Natural killer cell (primary cell): Measurements from ENCODE around the gene GMPR. TPM values are rescaled to one million over a fixed set of nuclear protein-coding genes. Genes with fewer than 3 reads are reported as not detected.

ENCODE experiments used
- ATAC-seq, 3 donors: fragments of 150-1000 bp in 2 of 3; fragments of 200-7000 bp in 1 of 3; cut with Tn5 transposase; 1 replicate in 1 of 3; 2 replicates in 2 of 3; pipeline ENCODE4 v1.10.0; 2021; ENCODE audit warnings: mild to moderate bottlenecking in 2 of 3, moderate library complexity in 2 of 3
- DNase-seq, 2 donors: peaks; one replicate each; pipeline versions ENCODE4 v3.0.0 to v3.0.0-alpha.2; 2013 to 2021; ENCODE audit warnings: mixed read lengths in 1 of 2
- H3K27ac ChIP-seq: one replicate; pipeline ENCODE4 v1.5.1; 2013; ENCODE audit warnings: mild to moderate bottlenecking, low read length
- H3K27me3 ChIP-seq: one replicate; pipeline ENCODE4 v1.6.1; 2013; ENCODE audit warnings: low read length; ENCODE audit not compliant: control insufficient read depth, insufficient read depth
- H3K36me3 ChIP-seq: one replicate; pipeline ENCODE4 v1.6.1; 2013; ENCODE audit warnings: low read length; ENCODE audit not compliant: control insufficient read depth, insufficient read depth
- H3K4me1 ChIP-seq: one replicate; pipeline ENCODE4 v1.6.1; 2013; ENCODE audit warnings: low read length; ENCODE audit not compliant: control insufficient read depth, insufficient read depth
- H3K4me3 ChIP-seq: one replicate; pipeline ENCODE4 v1.5.1; 2013; ENCODE audit warnings: low read length
- H3K9me3 ChIP-seq: one replicate; pipeline ENCODE4 v1.6.1; 2013; ENCODE audit warnings: low read length; ENCODE audit not compliant: control insufficient read depth, insufficient read depth
- H3K27ac Mint-ChIP-seq, 2 donors: one replicate each; pipeline ENCODE4 v1.8.0; 2022; ENCODE audit warnings: mild to moderate bottlenecking in 2 of 2, mixed read lengths in 2 of 2, moderate library complexity in 1 of 2
- H3K27me3 Mint-ChIP-seq, 2 donors: one replicate each; pipeline ENCODE4 v1.8.0; 2022; ENCODE audit warnings: low read depth in 2 of 2, mixed read lengths in 2 of 2
- H3K36me3 Mint-ChIP-seq: one replicate; pipeline ENCODE4 v1.8.0; 2022; ENCODE audit warnings: mixed read lengths
- H3K4me1 Mint-ChIP-seq, 2 donors: one replicate each; pipeline ENCODE4 v1.8.0; 2022; ENCODE audit warnings: mixed read lengths in 2 of 2
- H3K4me3 Mint-ChIP-seq: one replicate; pipeline ENCODE4 v1.8.0; 2022; ENCODE audit warnings: mild to moderate bottlenecking, moderate library complexity, mixed read lengths
- H3K9me3 Mint-ChIP-seq, 2 donors: one replicate each; pipeline ENCODE4 v1.8.0; 2022; ENCODE audit warnings: mixed read lengths in 2 of 2
- WGBS: methylation state at CpG from one replicate; pipeline ENCODE4 v1.1.7; 2013; ENCODE audit warnings: missing lambda C conversion rate; ENCODE audit not compliant: insufficient coverage; 5-methylcytosine and 5-hydroxymethylcytosine counted together
- intact Hi-C: fragments of 100-400 bp; cut with micrococcal nuclease; formaldehyde crosslinking; loops from one replicate; pipeline ENCODE4 v1.14.2; 2022
- total RNA-seq, 4 donors: library from RNA; stranded (reverse); fragments of 120-200 nt in 1 of 4; gene quantifications; one replicate each; pipeline versions ENCODE4 v1.2.3 to v1.2.4, GENCODE V29; 2013 to 2022
- TF ChIP-seq, protein P1 (sequence below): fragments of 200-600 bp; IDR thresholded peaks from one replicate; pipeline ENCODE4 v1.8.0; 2022; ENCODE audit warnings: antibody characterized with exemption

The GMPR gene
- total RNA-seq, 3 donors from 2014 or later (not counting 1 experiment from before 2014, with no cell fraction given), result 0.95 to 3.4 (median 3.2) TPM

DNA sequence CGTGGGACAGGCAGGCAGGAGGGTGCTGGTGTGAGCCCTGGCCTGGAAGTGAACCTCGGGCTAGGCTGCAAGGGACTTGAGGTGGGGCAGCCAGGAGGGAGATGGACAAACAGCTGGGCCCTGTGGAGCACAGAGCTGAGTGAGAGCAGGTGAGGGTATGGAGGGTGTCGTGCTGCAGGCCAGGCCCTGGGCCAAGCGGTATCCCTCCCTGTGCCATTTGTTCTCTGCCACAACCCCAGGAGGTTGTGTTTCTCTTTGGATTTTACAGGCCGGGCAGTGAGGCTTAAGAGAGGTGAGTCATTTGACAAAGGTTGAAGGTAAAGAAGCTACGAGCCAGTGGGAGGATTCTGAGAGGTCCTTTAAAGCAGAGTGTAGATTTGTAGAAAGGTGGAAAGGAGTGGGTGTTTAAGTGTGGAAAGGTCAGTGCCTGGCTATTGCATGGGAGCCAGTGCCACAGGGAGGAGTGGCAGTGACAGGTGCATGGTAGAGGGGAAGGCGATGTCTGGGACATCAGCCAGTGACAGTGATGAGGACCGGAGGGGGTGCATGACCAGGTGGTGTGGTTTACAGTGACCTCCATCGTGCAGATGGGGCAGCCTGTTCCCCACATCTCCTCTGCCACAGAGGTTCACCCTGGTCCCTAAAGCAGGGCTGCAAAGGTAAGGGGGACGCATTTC, 39.8 kb downstream of the GMPR start:
- Histone ChIP-seq H3K9me3 (no peaks in the 10 kb centered on the region), H3K27ac (no peak overlapping the region), H3K27me3 (no peaks in the 10 kb centered on the region), H3K4me1 (no peaks in the 10 kb centered on the region), H3K36me3 (no peaks in the 10 kb centered on the region), H3K4me3 (no peak overlapping the region)
- TF ChIP-seq, protein P1, sequence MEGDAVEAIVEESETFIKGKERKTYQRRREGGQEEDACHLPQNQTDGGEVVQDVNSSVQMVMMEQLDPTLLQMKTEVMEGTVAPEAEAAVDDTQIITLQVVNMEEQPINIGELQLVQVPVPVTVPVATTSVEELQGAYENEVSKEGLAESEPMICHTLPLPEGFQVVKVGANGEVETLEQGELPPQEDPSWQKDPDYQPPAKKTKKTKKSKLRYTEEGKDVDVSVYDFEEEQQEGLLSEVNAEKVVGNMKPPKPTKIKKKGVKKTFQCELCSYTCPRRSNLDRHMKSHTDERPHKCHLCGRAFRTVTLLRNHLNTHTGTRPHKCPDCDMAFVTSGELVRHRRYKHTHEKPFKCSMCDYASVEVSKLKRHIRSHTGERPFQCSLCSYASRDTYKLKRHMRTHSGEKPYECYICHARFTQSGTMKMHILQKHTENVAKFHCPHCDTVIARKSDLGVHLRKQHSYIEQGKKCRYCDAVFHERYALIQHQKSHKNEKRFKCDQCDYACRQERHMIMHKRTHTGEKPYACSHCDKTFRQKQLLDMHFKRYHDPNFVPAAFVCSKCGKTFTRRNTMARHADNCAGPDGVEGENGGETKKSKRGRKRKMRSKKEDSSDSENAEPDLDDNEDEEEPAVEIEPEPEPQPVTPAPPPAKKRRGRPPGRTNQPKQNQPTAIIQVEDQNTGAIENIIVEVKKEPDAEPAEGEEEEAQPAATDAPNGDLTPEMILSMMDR, result no peak
- DNase-seq (no peak), ATAC-seq (no peak)
- Mint-ChIP-seq H3K27ac (no peak overlapping the region), H3K27me3 (no peaks in the 10 kb centered on the region), H3K36me3 (no peaks in the 10 kb centered on the region), H3K4me1 (peaks cover 4 to 5% of the 10 kb centered on the region in 2 donors), H3K4me3 (no peak overlapping the region), H3K9me3 (no peaks in the 10 kb centered on the region)
- 85% methylated on average over 10 of the region's 10 CpGs for WGBS
- intact Hi-C loops, result no loop called here

DNA sequence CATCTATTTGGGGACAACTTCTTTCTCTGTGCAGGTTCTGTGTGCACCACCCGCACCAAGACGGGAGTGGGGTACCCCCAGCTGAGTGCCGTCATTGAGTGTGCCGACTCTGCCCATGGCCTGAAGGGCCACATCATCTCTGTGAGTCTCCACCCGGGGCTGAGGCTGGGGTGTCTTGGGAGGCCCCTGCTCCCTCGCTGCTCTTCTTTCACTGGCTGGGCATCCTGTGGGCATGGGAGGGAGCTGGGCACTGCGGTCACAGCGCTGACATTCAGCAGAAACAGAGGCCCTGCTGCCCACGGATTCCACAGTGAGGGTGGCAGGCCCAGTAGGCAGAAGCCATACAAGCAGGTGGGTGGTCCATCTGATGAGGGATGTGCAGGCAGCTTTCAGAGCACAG, 40.4 kb downstream of the GMPR start:
- Histone ChIP-seq H3K4me3 (no peak overlapping the region), H3K27ac (no peak overlapping the region), H3K4me1 (peaks cover under 1% of the 10 kb centered on the region), H3K36me3 (no peaks in the 10 kb centered on the region), H3K27me3 (no peaks in the 10 kb centered on the region), H3K9me3 (no peaks in the 10 kb centered on the region)
- H3K4me3 Mint-ChIP-seq, result no peak overlapping the region
- no peak for ATAC-seq
- H3K27ac Mint-ChIP-seq, result no peak overlapping the region
- H3K4me1 Mint-ChIP-seq, result peaks cover 6 to 7% of the 10 kb centered on the region in 2 donors
- TF ChIP-seq, protein P1, result no peak
- no peak for DNase-seq
- H3K27me3 Mint-ChIP-seq, result no peaks in the 10 kb centered on the region
- WGBS, result 86% methylated on average over 9 of the region's 9 CpGs
- H3K36me3 Mint-ChIP-seq, result no peaks in the 10 kb centered on the region
- no peaks in the 10 kb centered on the region for H3K9me3 Mint-ChIP-seq
- intact Hi-C loops, result no loop called here

DNA sequence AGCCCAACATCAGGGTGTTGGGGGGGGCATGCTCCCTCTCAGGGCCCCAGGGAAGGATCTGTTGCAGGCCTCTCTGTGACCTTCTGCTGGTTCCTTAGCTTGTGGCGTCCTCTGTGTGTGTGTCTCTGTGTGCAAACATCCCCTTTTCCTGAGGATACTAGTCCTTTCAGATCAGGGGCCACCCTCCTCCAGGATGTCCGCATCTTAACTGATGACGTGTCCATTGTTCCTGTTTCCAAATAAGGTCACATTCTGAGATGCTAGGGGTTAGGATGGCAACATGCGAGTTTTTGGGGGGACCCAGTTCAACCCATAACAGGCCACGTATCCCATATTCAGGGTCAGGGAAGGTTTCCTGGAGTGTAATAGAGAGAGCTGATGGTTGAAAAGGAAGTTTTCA, 40.9 kb downstream of the GMPR start:
- intact Hi-C loops, result no loop called here
- H3K36me3 ChIP-seq, result no peaks in the 10 kb centered on the region
- no peak overlapping the region for H3K4me3 ChIP-seq
- no peak overlapping the region for H3K27ac Mint-ChIP-seq
- no peak overlapping the region for H3K27ac ChIP-seq
- TF ChIP-seq, protein P1, result no peak
- DNase-seq (no peak), ATAC-seq (no peak)
- no peaks in the 10 kb centered on the region for H3K27me3 Mint-ChIP-seq
- no peaks in the 10 kb centered on the region for H3K9me3 Mint-ChIP-seq
- H3K4me3 Mint-ChIP-seq, result no peak overlapping the region
- H3K9me3 ChIP-seq, result no peaks in the 10 kb centered on the region
- H3K36me3 Mint-ChIP-seq, result no peaks in the 10 kb centered on the region
- H3K4me1 Mint-ChIP-seq, result peaks cover 11 to 12% of the 10 kb centered on the region in 2 donors
- WGBS, result 86% methylated on average over 5 of the region's 5 CpGs
- no peaks in the 10 kb centered on the region for H3K27me3 ChIP-seq
- H3K4me1 ChIP-seq, result peaks cover 6% of the 10 kb centered on the region

DNA sequence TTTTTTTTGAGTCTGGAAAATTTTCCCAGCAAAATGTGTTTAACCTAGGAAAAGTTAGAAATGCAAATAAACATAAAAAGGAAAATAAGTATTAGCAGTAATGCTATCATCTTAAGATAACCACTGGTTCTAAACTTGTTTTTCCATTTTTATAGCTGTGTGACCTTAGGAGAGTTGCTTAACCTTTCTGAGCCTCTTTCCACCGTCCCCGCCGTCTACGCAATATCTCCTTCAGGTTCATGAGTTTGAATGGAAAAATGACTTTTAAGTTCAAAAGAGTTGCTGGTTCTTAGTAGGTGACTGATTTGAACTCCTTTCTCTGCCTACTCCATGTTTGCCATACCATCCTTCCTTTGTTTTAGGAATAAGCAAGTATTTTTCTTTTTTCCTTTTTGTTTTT, 44.0 kb downstream of the GMPR start:
- no peak for ATAC-seq
- 100% methylated on average over 4 of the region's 4 CpGs for WGBS
- Histone ChIP-seq H3K9me3 (no peaks in the 10 kb centered on the region), H3K36me3 (no peaks in the 10 kb centered on the region), H3K27ac (no peak overlapping the region), H3K4me1 (peaks cover 10% of the 10 kb centered on the region), H3K4me3 (no peak overlapping the region), H3K27me3 (no peaks in the 10 kb centered on the region)
- TF ChIP-seq, protein P1, result no peak
- H3K4me3 Mint-ChIP-seq, result no peak overlapping the region
- no peak overlapping the region for H3K27ac Mint-ChIP-seq
- intact Hi-C loops, result no loop called here
- H3K4me1 Mint-ChIP-seq, result peaks cover 15% of the 10 kb centered on the region in 2 donors
- DNase-seq, result no peak
- no peaks in the 10 kb centered on the region for H3K36me3 Mint-ChIP-seq
- H3K9me3 Mint-ChIP-seq, result no peaks in the 10 kb centered on the region
- peaks cover 0 to 4% of the 10 kb centered on the region in 2 donors for H3K27me3 Mint-ChIP-seq
